ENCODE measurements around the gene WDR64.

The WDR64 gene

GRCh38 chr1:241652012-241652411, at the start of gene WDR64:
Gene WDR64 (plus strand): TSS chr1:241652281. CDS start chr1:241652485, 204 bp downstream.
- no peak for DNase-seq (ENCODE audit: low spot score)

DNA sequence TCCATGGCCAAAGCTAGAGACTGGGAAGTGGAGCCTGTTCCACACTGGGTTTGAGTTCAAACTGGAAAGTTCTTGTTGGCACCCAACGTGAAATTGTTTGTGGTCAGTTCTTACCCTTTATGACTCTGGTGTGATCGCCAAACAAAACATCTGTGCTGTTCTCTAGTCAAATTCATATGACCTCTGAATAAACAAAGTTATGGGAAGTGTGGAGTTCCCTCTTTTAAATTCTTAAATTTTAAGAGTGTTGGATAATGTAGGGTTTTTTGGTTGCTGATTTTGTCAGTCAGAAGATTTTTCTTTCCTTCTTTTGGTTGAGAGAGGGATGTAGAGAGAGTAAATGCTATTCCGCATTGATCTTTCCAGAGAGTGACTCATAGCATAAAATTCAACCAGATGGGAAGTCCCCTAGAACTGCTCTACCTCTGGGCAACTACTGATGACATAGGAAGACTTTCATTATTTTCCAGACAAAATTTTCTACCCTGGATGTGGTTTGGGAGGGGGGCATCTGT, 48.3 kb upstream of the WDR64 start:
- no peak for DNase-seq (ENCODE audit: low spot score)

GRCh38 chr1:241605146-241605805, 46.8 kb upstream of the WDR64 start:
- DNase-seq (ENCODE audit: low spot score), result no peak

DNA sequence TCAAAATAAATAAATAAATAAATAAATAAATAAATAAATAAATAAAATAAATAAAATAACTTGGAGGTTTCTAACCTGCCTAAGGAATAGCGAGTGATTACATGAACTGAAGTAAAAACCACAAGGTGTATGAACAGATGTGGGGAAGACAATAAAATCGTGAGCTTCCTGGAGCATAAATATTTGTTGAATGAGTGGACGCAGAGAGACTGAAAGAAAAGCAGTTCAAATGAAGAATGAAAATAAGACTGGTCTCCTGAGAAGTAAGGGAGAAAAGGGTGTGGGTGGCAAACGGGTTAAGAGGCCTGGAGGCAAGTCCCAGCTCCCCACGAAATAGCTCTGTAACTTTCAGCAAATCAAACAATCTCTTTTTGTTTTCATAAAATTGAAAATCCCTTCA, 45.5 kb upstream of the WDR64 start:
- no peak for DNase-seq (ENCODE audit: low spot score)

DNA sequence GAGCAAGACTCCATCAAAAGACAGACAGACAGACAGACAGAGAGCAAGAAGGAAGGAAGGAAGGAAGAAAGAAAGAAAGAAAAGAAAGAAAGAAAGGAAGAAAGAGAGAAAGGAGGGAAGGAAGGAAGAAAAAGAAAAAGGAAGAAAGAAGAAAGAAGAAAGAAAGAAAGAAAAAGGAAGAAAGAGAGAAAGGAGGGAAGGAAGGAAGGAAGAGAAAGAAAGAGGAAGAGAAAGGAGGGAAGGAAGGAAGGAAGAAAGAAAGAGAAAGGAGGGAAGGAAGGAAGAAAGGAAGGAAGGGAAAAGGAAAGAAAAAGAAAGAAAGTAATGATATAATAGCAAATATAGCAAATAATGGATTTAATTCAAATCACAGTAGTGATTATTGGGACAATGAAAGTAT, 44.6 kb upstream of the WDR64 start:
- DNase-seq (ENCODE audit: low spot score), result no peak

DNA sequence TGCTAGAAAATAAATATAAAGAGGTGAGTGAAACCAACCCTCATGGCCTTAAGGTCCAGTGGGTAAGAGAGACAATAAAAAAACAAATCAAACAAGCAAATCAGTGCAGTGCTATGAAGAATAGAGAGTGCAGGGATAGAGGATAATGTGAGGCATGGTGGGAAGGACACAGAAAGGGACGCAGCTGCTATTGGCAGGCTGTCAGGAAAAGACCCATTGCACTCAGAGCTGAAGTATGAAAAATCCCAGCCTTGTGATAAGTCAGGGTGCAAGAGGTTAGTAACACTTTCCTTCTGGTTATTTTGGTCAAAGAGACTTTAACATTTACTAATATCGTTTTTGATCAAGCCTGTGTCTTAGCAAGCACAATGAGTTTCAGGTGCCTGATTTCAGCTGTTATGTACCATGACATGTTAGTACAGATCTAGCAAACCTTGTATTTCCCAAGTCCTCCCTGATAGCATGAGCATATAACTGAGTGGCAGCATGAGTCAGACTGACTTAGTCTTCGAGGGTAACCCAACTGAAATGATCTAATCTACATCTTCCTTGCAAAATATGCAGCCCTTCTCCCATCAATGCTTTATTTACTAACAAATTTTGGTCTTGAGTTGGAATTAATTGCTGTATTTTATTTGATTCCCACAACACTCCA, 43.6 kb upstream of the WDR64 start:
- no peak for DNase-seq (ENCODE audit: low spot score)

DNA sequence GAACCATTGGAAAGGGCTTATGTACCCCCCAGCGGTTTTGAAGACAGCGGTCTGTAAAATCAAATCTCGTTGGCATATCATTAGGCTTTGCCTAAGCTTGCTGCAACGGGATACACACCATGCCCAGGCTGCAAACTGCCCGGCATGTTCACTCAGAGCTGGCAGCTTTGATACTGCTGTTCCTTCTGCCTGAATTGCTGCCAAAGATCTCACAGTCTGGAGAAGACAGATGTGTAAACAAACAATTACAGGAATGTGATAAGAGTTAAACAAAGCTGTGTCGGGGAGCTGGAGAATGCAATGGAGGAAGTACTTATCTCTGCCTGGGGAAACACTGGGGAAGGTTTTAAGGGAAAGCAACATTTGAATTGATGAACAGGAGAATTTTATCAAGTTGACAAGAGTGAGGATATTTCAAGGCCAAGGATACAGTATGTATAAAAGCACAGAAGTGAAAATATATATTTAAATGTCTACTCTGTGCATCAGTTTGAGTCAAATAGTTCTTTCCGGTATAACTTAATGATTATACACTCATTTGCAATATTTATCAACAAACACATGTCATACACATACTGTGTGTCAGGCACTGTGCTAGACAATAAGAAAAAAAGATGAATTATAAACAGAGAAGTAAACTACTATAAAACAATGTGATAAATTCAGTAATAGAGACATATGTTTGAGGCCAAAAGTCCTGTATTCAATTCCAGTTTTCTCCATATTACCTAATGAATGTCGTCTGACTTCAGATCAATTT, 41.8 kb upstream of the WDR64 start:
- no peak for DNase-seq (ENCODE audit: low spot score)

- peak; percentile 70 for DNase-seq (ENCODE audit: low spot score)
Observed at GRCh38 chr1:241611063-241611462, 41.0 kb upstream of the WDR64 start.

DNA sequence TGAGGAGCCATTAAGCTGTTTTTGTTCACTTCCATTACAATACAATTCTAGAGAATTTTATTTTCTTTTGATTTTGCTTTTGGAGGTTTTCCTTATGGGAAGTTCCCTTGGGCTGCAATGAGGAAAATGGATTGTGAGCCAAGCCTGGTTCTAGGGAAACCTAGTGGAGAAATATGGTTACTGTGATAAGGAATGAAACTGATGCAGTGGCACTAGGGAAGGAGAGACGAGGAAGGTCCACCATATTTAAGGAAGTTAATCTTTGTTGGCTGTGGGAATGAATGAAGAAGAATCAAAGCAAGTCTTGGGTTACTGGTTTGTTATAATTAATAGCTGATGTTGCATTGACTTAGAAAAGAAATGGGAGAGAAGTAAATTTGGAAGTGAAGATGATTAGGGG, 40.3 kb upstream of the WDR64 start:
- DNase-seq (ENCODE audit: low spot score), result no peak

GRCh38 chr1:241612533-241613477, 39.3 kb upstream of the WDR64 start:
- DNase-seq (ENCODE audit: low spot score), result no peak

DNA sequence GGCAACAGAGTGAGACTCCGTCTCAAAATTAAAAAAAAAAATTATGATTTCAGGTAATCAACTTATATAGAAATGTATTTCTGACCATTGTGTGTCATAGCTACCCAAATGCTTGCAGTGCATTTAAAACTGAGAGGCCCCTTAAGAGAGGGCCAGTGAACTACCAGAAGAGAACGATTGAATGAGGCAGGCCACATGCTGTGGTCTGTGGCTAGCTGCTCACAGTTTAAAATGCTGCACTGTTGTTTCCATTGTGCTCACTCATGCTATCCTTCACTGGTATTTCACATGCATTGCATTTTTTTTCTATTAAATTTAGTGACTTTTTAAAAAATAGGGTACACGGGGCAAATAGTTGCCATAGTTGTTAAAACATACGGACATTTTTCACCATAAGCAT, 37.9 kb upstream of the WDR64 start:
- no peak for DNase-seq (ENCODE audit: low spot score)

DNA sequence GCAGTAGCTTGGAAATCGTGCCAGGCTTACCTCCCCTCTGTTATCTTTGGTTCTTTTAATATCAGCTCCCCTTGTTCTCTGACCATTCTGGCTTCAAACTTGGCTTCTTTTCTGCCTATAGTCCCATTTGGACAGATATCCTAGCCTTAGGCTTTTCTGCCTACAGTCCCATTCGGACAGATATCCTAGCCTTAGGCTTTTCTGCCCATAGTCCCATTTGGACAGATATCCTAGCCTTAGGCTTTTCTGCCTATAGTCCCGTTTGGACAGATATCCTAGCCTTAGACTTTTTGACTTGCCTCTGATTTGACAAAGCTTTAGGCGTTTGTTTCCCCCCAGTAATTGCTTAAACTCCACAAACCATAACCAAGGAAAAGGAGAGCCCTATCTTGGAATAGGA, 37.5 kb upstream of the WDR64 start:
- DNase-seq (ENCODE audit: low spot score), result no peak

DNA sequence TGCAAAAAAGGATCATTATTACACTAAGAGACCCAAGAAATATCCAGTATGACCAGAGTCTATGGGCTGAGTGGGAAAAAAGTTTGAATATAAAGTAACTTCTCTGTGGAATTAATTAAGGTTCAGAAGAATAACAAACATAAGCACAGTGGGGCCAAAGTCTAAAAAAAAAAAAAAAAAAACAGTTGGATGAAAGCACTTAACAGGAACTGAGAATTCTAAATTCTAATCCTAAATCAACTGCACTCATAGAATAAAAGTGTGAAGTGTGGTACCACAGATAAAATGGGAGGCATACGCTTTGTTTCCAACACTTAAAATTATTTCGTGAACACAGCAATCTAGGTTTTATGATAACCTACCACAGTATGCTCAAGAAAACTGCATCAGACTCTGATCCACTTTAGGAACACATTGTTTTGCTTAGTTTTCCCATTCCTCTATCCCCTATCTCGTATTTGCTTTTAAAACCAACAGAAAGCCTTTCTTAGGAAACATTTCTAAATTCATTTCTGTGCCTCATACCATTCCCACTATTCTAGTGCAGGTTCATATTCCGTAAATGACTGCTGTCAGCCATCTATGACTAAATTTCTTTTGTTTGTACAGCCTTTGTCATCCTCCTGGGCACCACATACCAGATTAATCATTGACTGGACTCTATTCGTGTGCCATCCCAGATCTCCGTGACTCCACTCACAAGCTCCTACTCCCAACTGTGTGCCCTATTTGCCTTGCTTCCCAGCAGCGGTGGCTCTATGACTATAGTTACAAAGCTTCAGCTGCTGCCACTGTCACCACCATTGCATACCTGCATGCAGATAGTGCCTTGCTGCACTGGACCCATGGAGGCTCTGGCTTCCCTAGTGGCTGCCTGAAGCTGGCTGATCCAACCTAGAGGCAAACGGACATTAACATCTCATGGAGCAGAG, 36.8 kb upstream of the WDR64 start:
- no peak for DNase-seq (ENCODE audit: low spot score)

DNA sequence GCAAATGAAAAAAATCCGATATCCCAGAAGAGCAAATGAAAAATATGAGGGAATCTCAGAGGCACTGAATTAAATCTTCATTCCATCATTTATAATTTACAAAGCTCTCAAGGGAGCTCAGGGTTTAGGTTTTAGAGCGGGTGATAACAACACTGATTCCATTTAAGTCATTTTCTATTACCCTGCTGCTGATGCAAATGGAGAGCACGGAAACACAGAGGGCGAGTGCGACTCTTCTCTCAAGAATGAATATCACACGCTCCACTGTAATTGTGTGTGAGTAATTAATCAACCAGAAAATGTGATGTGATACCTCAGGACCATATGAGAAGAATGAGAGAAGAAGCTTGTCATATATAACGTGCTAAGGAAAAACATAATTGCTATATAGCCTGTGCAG, 34.7 kb upstream of the WDR64 start:
- DNase-seq (ENCODE audit: low spot score), result no peak

- DNase-seq (ENCODE audit: low spot score), result no peak
Observed at GRCh38 chr1:241622669-241623068, 29.4 kb upstream of the WDR64 start.

GRCh38 chr1:241624935-241625334, 27.1 kb upstream of the WDR64 start:
- DNase-seq (ENCODE audit: low spot score), result no peak

DNA sequence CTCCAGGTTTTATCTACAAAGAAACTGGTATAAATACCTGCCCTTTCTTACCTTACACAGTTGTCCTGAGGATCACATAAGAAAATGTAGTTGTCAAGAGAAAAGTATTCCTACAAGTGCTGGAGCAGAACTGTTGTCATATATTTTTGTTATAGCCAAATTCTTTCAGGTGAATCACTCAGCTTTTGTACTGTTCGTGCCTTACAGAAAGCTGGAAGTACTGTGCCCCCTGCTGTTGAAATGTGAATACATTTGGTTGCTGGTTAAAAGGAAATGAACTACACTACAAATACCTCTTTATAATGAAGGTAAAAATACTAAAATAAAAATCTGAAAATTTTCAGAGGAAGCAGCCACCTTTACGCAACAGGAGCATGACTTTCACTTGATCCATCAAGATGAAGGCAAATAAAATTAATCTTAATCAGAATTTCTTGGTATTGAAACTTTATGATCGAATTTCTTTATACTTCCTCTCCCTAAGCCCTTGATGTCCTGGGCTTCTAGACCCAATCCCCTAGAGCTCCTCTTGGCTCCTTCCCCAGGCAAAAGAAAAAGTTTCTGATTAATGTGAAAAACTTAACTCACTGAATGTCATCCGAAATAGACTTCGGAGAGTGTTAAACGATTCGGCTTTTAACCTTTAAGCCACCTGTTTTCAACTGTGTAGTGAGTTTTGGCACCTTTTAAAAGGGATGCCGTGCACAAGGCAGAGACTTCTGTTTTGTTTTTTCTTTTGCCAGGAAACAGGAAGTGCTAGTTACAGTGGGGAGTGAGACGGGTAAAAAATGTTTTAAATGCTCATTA, 24.4 kb upstream of the WDR64 start:
- DNase-seq (ENCODE audit: low spot score), result peak; percentile 67

GRCh38 chr1:241630005-241630404, 22.1 kb upstream of the WDR64 start:
- no peak for DNase-seq (ENCODE audit: low spot score)

GRCh38 chr1:241630476-241630875, 21.6 kb upstream of the WDR64 start:
- no peak for DNase-seq (ENCODE audit: low spot score)

- DNase-seq (ENCODE audit: low spot score), result no peak
Observed at GRCh38 chr1:241630899-241631298, 21.2 kb upstream of the WDR64 start.

Measured in CD4-positive, alpha-beta T cell treated with Interleukin-15 for 4 hours (primary cell).